GM18526 (cell line): ENCODE results near the gene UBTF.

Experiments
- POLR2A ChIP-seq: IDR thresholded peaks from 3 replicates; pipeline ENCODE4 v1.6.1; 2011; ENCODE audit not compliant: insufficient read length; ENCODE audit errors: extremely low read depth

The UBTF gene

GRCh38 chr17:44253006-44253405 is 33.5 kb upstream of the UBTF start:
- no peak for TF ChIP-seq POLR2A

- TF ChIP-seq POLR2A, result no peak
Observed at GRCh38 chr17:44251062-44251461, 31.6 kb upstream of the UBTF start.

GRCh38 chr17:44249501-44250246 is 30.2 kb upstream of the UBTF start:
- TF ChIP-seq POLR2A, result no peak

- TF ChIP-seq POLR2A, result no peak
Observed at GRCh38 chr17:44247876-44248736, 28.6 kb upstream of the UBTF start.

- TF ChIP-seq POLR2A, result no peak
Observed at GRCh38 chr17:44247440-44247841, 28.0 kb upstream of the UBTF start.

GRCh38 chr17:44241106-44241624 is 21.7 kb upstream of the UBTF start:
- TF ChIP-seq POLR2A, result no peak

- TF ChIP-seq POLR2A, result no peak
Observed at GRCh38 chr17:44236444-44236991, 17.0 kb upstream of the UBTF start.

GRCh38 chr17:44235583-44235936 is 16.1 kb upstream of the UBTF start:
- no peak for TF ChIP-seq POLR2A

GRCh38 chr17:44233582-44233981 is 14.1 kb upstream of the UBTF start:
- TF ChIP-seq POLR2A, result no peak

GRCh38 chr17:44232061-44232460 is 12.6 kb upstream of the UBTF start:
- TF ChIP-seq POLR2A, result no peak

GRCh38 chr17:44230140-44230539 is 10.7 kb upstream of the UBTF start:
- no peak for TF ChIP-seq POLR2A

GRCh38 chr17:44229090-44229489 is 9.6 kb upstream of the UBTF start:
- no peak for TF ChIP-seq POLR2A

- no peak for TF ChIP-seq POLR2A
Observed at GRCh38 chr17:44223541-44224071, 4.1 kb upstream of the UBTF start.

- peak; percentile 21 for TF ChIP-seq POLR2A
Observed at GRCh38 chr17:44222112-44222869, 2.8 kb upstream of the UBTF start.

- peak; percentile 33 for TF ChIP-seq POLR2A
Observed at GRCh38 chr17:44221862-44222111, 2.3 kb upstream of the UBTF start.

GRCh38 chr17:44221084-44221861 is 1.8 kb upstream of the UBTF start:
- TF ChIP-seq POLR2A, result peak; percentile 38
